Small intestine (tissue), 7 donors: ENCODE results near the gene LIAS. TPM values are rescaled to one million over a fixed set of nuclear protein-coding genes. Genes with fewer than 3 reads are reported as not detected.
"Not testable (repeated sequence)": the region's sequence is repeated elsewhere in the genome, so short reads cannot be mapped to it uniquely, and the experiment has no call there.

Experiments
- DNase-seq, 2 donors: peaks; one replicate each; pipeline versions ENCODE4 v3.0.0 to v3.0.0-alpha.2; 2013
- FAIRE-seq: peaks from 2 replicates; lab custom pipeline; 2012; peaks lifted over from hg19 to GRCh38; lab: Jason Lieb, UNC
- H3K27ac ChIP-seq, 3 donors: one replicate each; pipeline ENCODE4 v1.5.1; 2013; ENCODE audit warnings: low read length in 2 of 3, mild to moderate bottlenecking in 2 of 3, control low read depth in 1 of 3, inconsistent platforms in 1 of 3, low read depth in 1 of 3, moderate library complexity in 1 of 3
- H3K27me3 ChIP-seq, 3 donors: one replicate each; pipeline ENCODE4 v1.6.1; 2013; ENCODE audit warnings: low read length in 3 of 3, inconsistent platforms in 1 of 3; ENCODE audit not compliant: control insufficient read depth in 3 of 3, insufficient read depth in 3 of 3
- H3K36me3 ChIP-seq, 3 donors: one replicate each; pipeline ENCODE4 v1.6.1; 2013; ENCODE audit warnings: low read length in 3 of 3, inconsistent platforms in 1 of 3, low read depth in 1 of 3, mild to moderate bottlenecking in 1 of 3, moderate library complexity in 1 of 3; ENCODE audit not compliant: control insufficient read depth in 3 of 3, insufficient read depth in 2 of 3
- H3K4me1 ChIP-seq, 3 donors: one replicate each; pipeline ENCODE4 v1.6.1; 2013; ENCODE audit warnings: low read length in 2 of 3, inconsistent platforms in 1 of 3, low read depth in 1 of 3, mild to moderate bottlenecking in 1 of 3, moderate library complexity in 1 of 3; ENCODE audit not compliant: control insufficient read depth in 3 of 3, insufficient read depth in 2 of 3
- H3K4me3 ChIP-seq, 3 donors: one replicate each; pipeline ENCODE4 v1.5.1; 2013; ENCODE audit warnings: low read length in 3 of 3, control low read depth in 1 of 3, inconsistent platforms in 1 of 3, low read depth in 1 of 3, mild to moderate bottlenecking in 1 of 3, moderate library complexity in 1 of 3
- H3K9me3 ChIP-seq, 2 donors: one replicate each; pipeline ENCODE4 v1.6.1; 2013; ENCODE audit warnings: low read depth in 1 of 2, low read length in 1 of 2; ENCODE audit not compliant: control insufficient read depth in 2 of 2, insufficient read depth in 1 of 2
- WGBS, 3 donors: extraction: QIAGEN DNeasy Blood & Tissue Kit; methylation state at CpG; one replicate each; pipeline ENCODE4 v1.1.7; 2013; 5-methylcytosine and 5-hydroxymethylcytosine counted together
- polyA plus RNA-seq, 4 donors: library from polyadenylated mRNA; stranded (reverse) in 3 of 4; unstranded in 1 of 4; fragments of 200-250 nt in 3 of 4; fragments of 120-200 nt in 1 of 4; gene quantifications; one replicate each; pipeline versions ENCODE4 v1.2.1 to v1.2.3, GENCODE V29; 2013
- donor health status: healthy with polysubstance abuse.
- donor health status: control.
- donor health status: control.
- donor health status: Bipolar disorder and iron deficiency.
- donor health status: healthy.

Gene LIAS
- polyA plus RNA-seq, 4 donors: 14.9 to 29.5 (median 22.6) TPM

GRCh38 chr4:39495446-39496213 is 36.8 kb downstream of the LIAS start:
- DNase-seq: no peak
- 50 to 68% (median 51%) methylated on average over 4 of the region's 4 CpGs for WGBS, 3 donors
- peak overlapping the region in 1 of 3 donors; percentile 32 for H3K27ac ChIP-seq
- H3K27me3 ChIP-seq: no peaks in the 10 kb centered on the region
- no peak for FAIRE-seq
- no peak overlapping the region for H3K4me3 ChIP-seq
- H3K36me3 ChIP-seq: peaks cover 0 to 14% (median 0%) of the 10 kb centered on the region in 3 donors
- H3K9me3 ChIP-seq: no peaks in the 10 kb centered on the region
- no peaks in the 10 kb centered on the region for H3K4me1 ChIP-seq

- Histone ChIP-seq H3K27ac (no peak overlapping the region), H3K9me3 (no peaks in the 10 kb centered on the region), H3K4me1 (no peaks in the 10 kb centered on the region), H3K27me3 (no peaks in the 10 kb centered on the region), H3K4me3 (no peak overlapping the region), H3K36me3 (peaks cover 4 to 27% (median 7%) of the 10 kb centered on the region in 3 donors)
- 82 to 93% (median 91%) methylated on average over 1 of the region's 1 CpG for WGBS, 3 donors
- DNase-seq (no peak), FAIRE-seq (no peak)
Observed at GRCh38 chr4:39497909-39498726, 39.3 kb downstream of the LIAS start.

GRCh38 chr4:39498727-39499020 is 39.8 kb downstream of the LIAS start:
- H3K4me3 ChIP-seq: no peak overlapping the region
- no peak overlapping the region for H3K27ac ChIP-seq
- DNase-seq (no peak), FAIRE-seq (no peak)
- no peaks in the 10 kb centered on the region for H3K9me3 ChIP-seq
- peaks cover 7 to 30% (median 7%) of the 10 kb centered on the region in 3 donors for H3K36me3 ChIP-seq
- no peaks in the 10 kb centered on the region for H3K4me1 ChIP-seq
- H3K27me3 ChIP-seq: no peaks in the 10 kb centered on the region

DNA sequence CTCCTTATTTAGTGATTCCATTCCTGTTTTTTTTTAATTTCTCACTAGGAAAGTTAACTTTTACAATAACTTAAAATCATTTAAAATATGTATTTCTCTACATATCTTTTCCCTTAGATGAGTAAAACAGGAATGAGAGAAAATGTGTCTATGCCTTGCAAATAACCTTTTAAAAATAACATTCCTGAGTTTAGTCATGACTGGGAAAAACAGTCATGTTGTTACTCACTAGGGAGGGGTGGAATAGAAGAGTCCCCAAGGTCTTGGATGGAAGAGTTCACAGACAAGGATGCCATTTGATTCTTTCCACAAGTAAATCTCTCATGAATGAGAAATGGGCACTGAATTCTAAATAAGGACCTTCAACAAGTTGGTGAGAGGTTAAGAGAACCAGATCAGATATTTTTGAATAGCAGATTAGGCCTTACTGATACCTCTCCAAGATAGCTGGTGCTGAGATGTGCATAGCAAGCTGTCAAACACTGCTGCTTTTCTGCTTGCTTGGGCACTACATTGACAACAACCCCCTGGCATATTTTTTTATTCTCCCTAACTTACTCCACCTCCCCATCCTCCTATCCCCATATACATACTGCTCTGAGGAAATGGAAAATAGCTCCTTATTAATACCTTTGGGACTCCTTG is 43.3 kb downstream of the LIAS start:
- FAIRE-seq (no peak), DNase-seq (no peak)
- H3K36me3 ChIP-seq: peaks cover 15 to 39% (median 19%) of the 10 kb centered on the region in 3 donors
- no peaks in the 10 kb centered on the region for H3K4me1 ChIP-seq
- no peaks in the 10 kb centered on the region for H3K27me3 ChIP-seq
- H3K4me3 ChIP-seq: no peak overlapping the region
- no peak overlapping the region for H3K27ac ChIP-seq
- H3K9me3 ChIP-seq: no peaks in the 10 kb centered on the region

DNA sequence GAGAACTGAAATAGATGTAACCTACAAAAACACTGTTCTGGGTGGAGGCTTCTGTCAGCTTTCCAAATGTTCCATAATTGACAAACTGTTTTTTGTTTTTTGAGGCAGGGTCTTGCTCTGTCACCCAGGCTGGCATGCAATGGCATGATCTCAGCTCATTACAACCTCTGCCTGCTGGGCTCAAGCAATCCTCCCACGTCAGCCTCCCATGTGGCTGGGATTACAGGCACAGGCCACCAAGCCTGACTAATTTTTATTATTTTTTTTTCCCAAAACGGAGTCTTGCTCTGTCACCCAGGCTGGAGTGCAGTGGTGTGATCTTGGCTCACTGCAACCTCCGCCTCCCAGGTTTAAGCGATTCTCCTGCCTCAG is 43.8 kb downstream of the LIAS start:
- FAIRE-seq, H3K4me1 ChIP-seq, H3K4me3 ChIP-seq, H3K9me3 ChIP-seq, H3K27me3 ChIP-seq, H3K27ac ChIP-seq, DNase-seq: not testable (repeated sequence)
- peaks cover 18 to 41% (median 23%) of the 10 kb centered on the region in 3 donors for H3K36me3 ChIP-seq
- WGBS, 3 donors: 87 to 93% (median 92%) methylated on average over 4 of the region's 4 CpGs

- no peak for DNase-seq
- WGBS, 3 donors: 92 to 98% (median 98%) methylated on average over 2 of the region's 2 CpGs
- Histone ChIP-seq H3K27me3 (no peaks in the 10 kb centered on the region), H3K4me3 (no peak overlapping the region), H3K4me1 (no peaks in the 10 kb centered on the region), H3K36me3 (peaks cover 24 to 50% (median 26%) of the 10 kb centered on the region in 3 donors), H3K27ac (no peak overlapping the region), H3K9me3 (no peaks in the 10 kb centered on the region)
- no peak for FAIRE-seq
Observed at GRCh38 chr4:39504538-39504937, 45.7 kb downstream of the LIAS start.

GRCh38 chr4:39505581-39505980 is 46.7 kb downstream of the LIAS start:
- FAIRE-seq (no peak), DNase-seq (peak in 1 of 2 donors; percentile 46)
- no peak overlapping the region for H3K4me3 ChIP-seq
- no peaks in the 10 kb centered on the region for H3K9me3 ChIP-seq
- H3K36me3 ChIP-seq: peaks cover 28 to 51% (median 32%) of the 10 kb centered on the region in 3 donors
- no peaks in the 10 kb centered on the region for H3K27me3 ChIP-seq
- 59 to 85% (median 80%) methylated on average over 1 of the region's 1 CpG for WGBS, 3 donors
- no peaks in the 10 kb centered on the region for H3K4me1 ChIP-seq
- no peak overlapping the region for H3K27ac ChIP-seq

GRCh38 chr4:39510348-39510929 is 51.6 kb downstream of the LIAS start:
- DNase-seq (no peak), FAIRE-seq (no peak)
- H3K9me3 ChIP-seq: no peaks in the 10 kb centered on the region
- no peaks in the 10 kb centered on the region for H3K27me3 ChIP-seq
- 96 to 99% (median 99%) methylated on average over 5 of the region's 5 CpGs for WGBS, 3 donors
- peaks cover 18 to 48% (median 22%) of the 10 kb centered on the region in 3 donors for H3K36me3 ChIP-seq
- no peak overlapping the region for H3K27ac ChIP-seq
- H3K4me1 ChIP-seq: no peaks in the 10 kb centered on the region
- H3K4me3 ChIP-seq: no peak overlapping the region
